Activated CD4-positive, alpha-beta memory T cell treated with anti-CD3 and anti-CD28 coated beads, Interleukin-2, amount 10 ng/mL, durations not matched to agents 7 days and 5 days (primary cell): ENCODE results near the gene SNX25. TPM values are rescaled to one million over a fixed set of nuclear protein-coding genes. Genes with fewer than 3 reads are reported as not detected.
"Not testable (repeated sequence)": the region's sequence is repeated elsewhere in the genome, so short reads cannot be mapped to it uniquely, and the experiment has no call there.

ENCODE experiments used
- CTCF ChIA-PET: fragments of 350-600 bp; sonication (Branson Sonifier 250); formaldehyde crosslinking; loops from one replicate; lab custom pipeline; 2021; ENCODE audit warnings: antibody characterized with exemption, inconsistent platforms; lab: Charles Lee
- POLR2A ChIA-PET: fragments of 350-600 bp; sonication (Branson Sonifier 250); formaldehyde crosslinking; loops from one replicate; lab custom pipeline; 2021; ENCODE audit warnings: antibody characterized with exemption; lab: Charles Lee
- DNase-seq: peaks from one replicate; pipeline ENCODE4 v3.0.0-alpha.2; 2020
- H3K27ac Mint-ChIP-seq: one replicate; pipeline ENCODE4 v1.8.0; 2021; ENCODE audit warnings: mild to moderate bottlenecking, mixed read lengths
- H3K27me3 Mint-ChIP-seq: one replicate; pipeline ENCODE4 v1.8.0; 2021; ENCODE audit warnings: mixed read lengths
- H3K36me3 Mint-ChIP-seq: one replicate; pipeline ENCODE4 v1.8.0; 2021; ENCODE audit warnings: low read depth, mixed read lengths
- H3K4me1 Mint-ChIP-seq: one replicate; pipeline ENCODE4 v1.8.0; 2021; ENCODE audit warnings: mixed read lengths
- H3K4me3 Mint-ChIP-seq: one replicate; pipeline ENCODE4 v1.8.0; 2021; ENCODE audit warnings: mild to moderate bottlenecking, mixed read lengths
- H3K9me3 Mint-ChIP-seq: one replicate; pipeline ENCODE4 v1.8.0; 2021; ENCODE audit warnings: mixed read lengths
- total RNA-seq, 2 experiments: library from RNA; stranded (reverse); gene quantifications; one replicate each; pipeline ENCODE4 v1.2.3, GENCODE V29; 2021

The SNX25 gene
- total RNA-seq, 2 experiments from 2014 or later = 18.0 to 18.5 TPM

DNA sequence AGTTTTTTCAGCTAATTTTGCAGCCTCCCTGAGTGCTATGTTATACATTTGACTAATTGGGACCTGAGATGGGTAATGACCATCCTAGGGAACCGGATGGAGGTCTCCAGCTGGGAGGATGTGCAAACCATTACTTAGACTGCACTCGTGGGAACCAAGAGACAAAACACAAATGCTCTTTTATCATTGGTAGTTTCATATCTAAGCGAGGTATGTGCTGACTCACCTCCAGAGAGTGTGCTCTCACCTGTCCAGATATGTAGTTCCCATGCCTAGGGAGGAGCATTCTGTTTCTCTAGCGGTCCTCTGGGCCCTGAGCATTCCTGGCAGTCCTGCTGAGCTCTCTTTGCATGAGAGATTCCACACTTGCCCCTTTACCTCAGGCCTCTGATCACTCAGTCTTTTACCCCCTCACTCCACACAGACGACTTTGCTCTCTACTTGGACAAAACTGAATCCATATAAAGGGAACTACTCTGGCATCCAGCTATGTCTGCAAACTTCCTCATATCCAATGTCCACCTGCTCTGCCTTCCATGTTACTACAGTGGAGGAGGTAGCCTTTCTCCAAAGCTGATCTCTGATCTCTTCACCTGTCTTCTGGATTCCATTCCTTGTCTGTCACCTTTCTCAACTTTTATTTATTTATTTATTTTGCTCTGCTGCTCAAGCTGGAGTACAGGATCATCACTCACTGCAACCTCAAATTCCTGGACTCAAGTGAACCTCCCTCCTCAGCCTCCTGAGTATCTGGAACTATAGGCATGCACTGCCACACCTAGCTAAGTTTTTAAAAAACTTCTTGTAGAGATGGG is 97.9 kb downstream of the SNX25 start:
- POLR2A ChIA-PET = no interaction called here
- Mint-ChIP-seq H3K9me3 (no peaks in the 10 kb centered on the region), H3K27ac (no peak overlapping the region), H3K36me3 (peaks cover 25% of the 10 kb centered on the region), H3K4me1 (peaks cover 17% of the 10 kb centered on the region), H3K4me3 (no peak overlapping the region), H3K27me3 (no peaks in the 10 kb centered on the region)
- no peak for DNase-seq
- CTCF ChIA-PET = interaction anchor here (0.6 to 1.1 kb wide), 2 partner anchors 123 to 127 kb away, joined by 4 read pairs; no protein-coding TSS in a partner anchor

DNA sequence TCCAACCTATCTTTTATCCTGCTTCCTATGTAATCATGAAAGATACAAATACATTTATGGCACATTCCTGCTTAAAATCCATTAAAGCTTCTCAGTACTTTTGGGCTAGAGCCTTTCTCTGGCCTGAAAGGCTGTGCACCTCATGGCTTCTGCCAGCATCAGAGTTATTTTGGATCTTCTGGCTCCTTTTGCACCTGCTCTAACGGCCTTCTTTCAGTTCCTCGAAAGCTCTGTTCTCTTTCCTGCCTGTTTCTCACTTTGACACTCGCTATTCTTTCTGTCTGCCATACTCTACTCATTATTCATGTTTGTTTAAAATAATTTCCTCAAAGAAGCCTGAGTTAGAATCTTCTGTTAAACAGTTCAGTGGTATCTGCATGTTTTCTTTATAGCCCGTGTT is 100.4 kb downstream of the SNX25 start:
- H3K4me3 Mint-ChIP-seq = no peak overlapping the region
- no peaks in the 10 kb centered on the region for H3K27me3 Mint-ChIP-seq
- H3K4me1 Mint-ChIP-seq = peaks cover 17% of the 10 kb centered on the region
- peaks cover 44% of the 10 kb centered on the region for H3K36me3 Mint-ChIP-seq
- H3K9me3 Mint-ChIP-seq = no peaks in the 10 kb centered on the region
- DNase-seq = no peak
- peak overlapping the region; percentile 10 for H3K27ac Mint-ChIP-seq
- ChIA-PET CTCF (no interaction called here), POLR2A (no interaction called here)

DNA sequence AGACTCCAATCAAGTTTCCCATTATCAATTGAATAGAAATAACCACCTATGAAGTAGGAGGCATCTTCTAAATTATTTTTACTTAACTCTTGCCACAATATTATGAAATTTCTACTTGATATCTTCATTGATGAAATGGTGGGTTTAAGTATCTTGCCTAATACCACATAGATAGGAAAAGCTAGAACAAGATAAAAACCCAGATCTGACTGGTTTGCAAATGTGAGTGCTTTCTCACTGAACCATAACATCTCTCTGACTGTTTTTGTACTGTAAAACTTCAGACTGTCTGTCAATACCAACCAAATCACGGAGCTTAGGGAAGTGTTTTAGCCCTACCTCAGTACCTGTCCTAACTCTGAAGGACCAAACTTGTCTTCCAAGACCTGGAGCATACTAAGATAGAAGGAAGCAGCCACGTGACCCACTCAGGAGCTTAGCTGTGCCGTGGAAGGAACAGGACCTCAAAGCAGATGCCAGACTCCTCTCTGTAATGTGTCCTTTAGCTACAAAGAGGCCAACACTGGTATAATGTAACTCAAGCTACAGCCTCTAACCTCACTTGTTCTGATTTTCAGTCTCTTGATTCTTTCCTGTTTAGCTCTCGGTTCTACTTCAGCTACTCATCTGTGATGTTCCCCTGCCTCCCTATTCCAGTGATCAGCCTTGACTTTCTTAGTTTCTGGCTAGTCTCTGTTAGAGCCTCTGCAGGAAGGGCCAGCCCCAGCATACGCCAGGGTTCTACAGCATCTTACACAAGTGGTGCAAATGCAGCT is 101.9 kb downstream of the SNX25 start:
- Mint-ChIP-seq H3K36me3 (peaks cover 54% of the 10 kb centered on the region), H3K4me1 (peaks cover 18% of the 10 kb centered on the region), H3K9me3 (no peaks in the 10 kb centered on the region), H3K27me3 (no peaks in the 10 kb centered on the region), H3K27ac (no peak overlapping the region), H3K4me3 (no peak overlapping the region)
- CTCF ChIA-PET = no interaction called here
- POLR2A ChIA-PET = no interaction called here
- DNase-seq = no peak

DNA sequence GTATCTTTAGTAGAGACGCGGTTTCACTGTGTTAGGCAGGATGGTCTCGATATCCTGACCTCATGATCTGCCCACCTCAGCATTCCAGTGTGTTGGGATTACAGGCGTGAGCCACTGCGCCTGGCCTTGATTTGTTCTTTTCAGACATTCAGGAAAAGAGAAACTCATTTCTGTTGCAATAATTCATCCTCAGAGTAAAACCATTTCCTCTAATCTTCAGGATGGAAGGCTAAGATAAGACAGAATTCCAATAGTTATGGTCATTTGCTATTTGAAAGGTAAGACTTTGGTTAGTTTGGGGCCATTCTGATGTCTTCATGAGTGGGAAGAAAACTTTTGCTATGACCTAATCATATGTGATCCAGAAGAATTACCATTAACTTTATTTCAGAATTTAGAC is 103.3 kb downstream of the SNX25 start:
- Mint-ChIP-seq H3K4me1 (peaks cover 20% of the 10 kb centered on the region), H3K36me3 (peaks cover 64% of the 10 kb centered on the region), H3K27ac (no peak overlapping the region), H3K4me3 (no peak overlapping the region), H3K9me3 (peaks cover 5% of the 10 kb centered on the region), H3K27me3 (no peaks in the 10 kb centered on the region)
- DNase-seq = no peak
- ChIA-PET CTCF (no interaction called here), POLR2A (no interaction called here)

DNA sequence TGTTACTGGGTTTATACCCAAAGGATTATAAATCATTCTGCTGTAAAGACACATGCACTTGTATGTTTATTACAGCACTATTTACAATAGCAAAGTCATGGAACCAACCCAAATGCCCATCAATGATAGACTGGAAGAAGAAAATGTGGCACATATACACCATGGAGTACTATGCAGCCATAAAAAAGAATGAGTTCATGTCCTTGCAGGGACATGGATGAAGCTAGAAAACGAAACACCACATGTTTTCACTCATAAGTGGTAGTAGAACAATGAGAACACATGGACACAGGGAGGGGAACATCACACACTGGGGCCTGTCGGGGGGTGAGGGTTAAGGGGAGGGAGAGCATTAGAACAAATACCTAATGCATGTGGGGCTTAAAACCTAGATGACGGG is 108.1 kb downstream of the SNX25 start:
- Mint-ChIP-seq H3K36me3 (peaks cover 54% of the 10 kb centered on the region), H3K4me1 (peaks cover 18% of the 10 kb centered on the region)
- H3K4me3 Mint-ChIP-seq, POLR2A ChIA-PET, CTCF ChIA-PET, DNase-seq, H3K27me3 Mint-ChIP-seq, H3K27ac Mint-ChIP-seq, H3K9me3 Mint-ChIP-seq: not testable (repeated sequence)

DNA sequence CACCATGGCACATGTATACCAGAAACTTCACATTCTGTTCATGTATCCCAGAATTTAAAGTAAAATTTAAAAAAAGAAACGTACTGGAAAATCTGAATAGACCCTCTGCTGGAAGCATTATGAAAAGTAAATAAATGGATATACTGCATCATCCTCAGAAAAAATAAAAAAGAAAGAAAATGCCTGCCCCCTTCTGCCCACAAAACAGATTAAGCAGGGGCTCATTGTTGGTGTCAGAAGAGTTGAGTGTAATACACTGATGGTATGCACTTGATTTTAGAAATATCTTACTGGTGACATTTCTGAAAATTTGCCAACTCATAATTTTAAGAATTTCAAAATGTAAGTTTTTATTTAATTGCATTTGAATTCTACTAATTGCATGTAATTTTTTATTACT is 108.5 kb downstream of the SNX25 start:
- H3K4me3 Mint-ChIP-seq = no peak overlapping the region
- H3K27ac Mint-ChIP-seq = no peak overlapping the region
- POLR2A ChIA-PET = no interaction called here
- H3K4me1 Mint-ChIP-seq = peaks cover 18% of the 10 kb centered on the region
- no peaks in the 10 kb centered on the region for H3K27me3 Mint-ChIP-seq
- H3K9me3 Mint-ChIP-seq = peaks cover 5% of the 10 kb centered on the region
- peaks cover 50% of the 10 kb centered on the region for H3K36me3 Mint-ChIP-seq
- CTCF ChIA-PET = no interaction called here
- no peak for DNase-seq

DNA sequence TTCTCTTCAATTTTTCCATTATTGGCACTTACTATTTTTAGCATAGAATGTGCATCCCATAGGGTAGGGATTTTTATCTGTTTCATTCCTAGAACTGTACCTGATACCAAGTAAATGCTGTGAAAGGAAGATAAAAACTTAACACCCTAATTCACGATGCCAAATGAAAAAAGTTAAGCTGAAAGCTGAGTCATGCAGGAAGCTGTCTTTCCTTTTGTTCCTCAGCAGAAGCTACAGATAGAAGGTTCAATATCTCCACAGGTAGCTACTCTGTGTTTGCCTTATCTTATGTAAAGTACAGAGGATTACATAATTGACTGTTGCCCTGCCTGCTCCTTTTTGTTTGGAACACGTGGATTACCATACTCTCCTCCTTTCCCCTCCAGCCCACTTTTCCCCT is 109.3 kb downstream of the SNX25 start:
- CTCF ChIA-PET = interaction anchor here (0.7 kb wide), 1 partner anchor 23 kb away, joined by 3 read pairs; no protein-coding TSS in a partner anchor
- no peak for DNase-seq
- peaks cover 42% of the 10 kb centered on the region for H3K36me3 Mint-ChIP-seq
- no peak overlapping the region for H3K4me3 Mint-ChIP-seq
- peak overlapping the region; percentile 58 for H3K27ac Mint-ChIP-seq
- POLR2A ChIA-PET = interaction anchor here (0.6 kb wide), 1 partner anchor 1417 kb away, joined by 3 read pairs; no protein-coding TSS in a partner anchor
- H3K27me3 Mint-ChIP-seq = no peaks in the 10 kb centered on the region
- peaks cover 18% of the 10 kb centered on the region for H3K4me1 Mint-ChIP-seq
- peaks cover 5% of the 10 kb centered on the region for H3K9me3 Mint-ChIP-seq

DNA sequence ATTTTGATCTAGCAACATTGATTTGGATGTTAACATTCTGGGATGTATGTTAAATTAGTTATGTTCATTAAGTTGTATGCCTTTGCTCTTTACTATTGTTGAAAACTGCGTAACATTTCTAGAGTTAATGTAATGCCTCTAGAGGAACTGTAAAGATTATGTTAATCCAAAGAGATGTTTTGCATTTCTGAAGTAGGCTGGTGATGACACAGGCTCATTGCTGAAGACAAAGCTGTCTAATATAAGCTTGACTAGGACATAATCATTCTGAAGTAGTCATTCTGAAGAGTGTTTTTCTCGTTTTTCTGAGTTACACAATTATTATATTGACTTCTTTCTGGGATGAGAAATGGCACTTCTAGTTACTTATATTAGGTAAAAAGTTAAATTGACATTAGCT is 113.4 kb downstream of the SNX25 start:
- no peaks in the 10 kb centered on the region for H3K9me3 Mint-ChIP-seq
- H3K4me1 Mint-ChIP-seq = peaks cover 11% of the 10 kb centered on the region
- H3K27ac Mint-ChIP-seq = no peak overlapping the region
- no peak overlapping the region for H3K4me3 Mint-ChIP-seq
- POLR2A ChIA-PET = no interaction called here
- no peaks in the 10 kb centered on the region for H3K27me3 Mint-ChIP-seq
- no peak for DNase-seq
- peaks cover 16% of the 10 kb centered on the region for H3K36me3 Mint-ChIP-seq
- CTCF ChIA-PET = no interaction called here

DNA sequence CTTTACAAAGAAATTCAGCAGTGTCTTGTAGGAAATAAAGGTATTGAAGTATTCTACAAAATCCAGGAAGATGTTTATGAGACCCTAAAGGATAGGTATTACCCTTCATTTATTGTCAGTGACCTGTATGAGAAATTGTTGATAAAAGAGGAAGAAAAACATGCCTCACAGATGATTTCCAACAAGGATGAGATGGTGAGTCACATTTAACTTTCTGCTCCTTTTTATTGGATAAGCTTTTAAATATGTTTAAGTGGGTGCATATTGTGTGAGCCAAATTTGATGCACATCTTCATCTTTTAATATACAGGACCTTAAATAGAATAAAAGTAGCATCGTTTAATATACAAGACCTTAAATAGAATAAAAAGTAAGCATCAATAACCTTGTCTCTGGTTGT is 114.2 kb downstream of the SNX25 start:
- H3K9me3 Mint-ChIP-seq = no peaks in the 10 kb centered on the region
- DNase-seq = no peak
- ChIA-PET CTCF (no interaction called here), POLR2A (no interaction called here)
- H3K36me3 Mint-ChIP-seq = peaks cover 21% of the 10 kb centered on the region
- H3K27me3 Mint-ChIP-seq = no peaks in the 10 kb centered on the region
- no peak overlapping the region for H3K4me3 Mint-ChIP-seq
- H3K4me1 Mint-ChIP-seq = peaks cover 6% of the 10 kb centered on the region
- no peak overlapping the region for H3K27ac Mint-ChIP-seq

DNA sequence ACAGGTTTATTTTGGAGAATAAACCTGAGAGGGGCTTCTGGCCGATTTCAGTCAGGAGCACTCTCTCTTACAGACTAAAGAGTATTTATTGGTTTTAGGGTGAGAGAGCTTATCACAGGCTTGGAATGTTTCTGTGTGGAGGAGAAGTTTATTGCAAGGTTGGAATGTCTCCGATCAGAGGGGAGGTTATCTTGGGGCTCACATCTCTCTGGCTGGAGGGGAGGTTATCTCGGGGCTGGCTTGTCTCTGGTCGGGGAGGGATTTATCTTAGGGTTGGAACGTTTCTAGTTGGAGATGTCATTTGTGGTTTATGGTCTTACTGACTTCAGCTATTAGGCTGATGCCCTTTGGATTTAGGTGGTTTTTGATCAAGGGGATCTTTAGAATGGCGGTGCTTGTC is 115.0 kb downstream of the SNX25 start:
- DNase-seq, H3K9me3 Mint-ChIP-seq, CTCF ChIA-PET, H3K27ac Mint-ChIP-seq, H3K4me3 Mint-ChIP-seq, H3K27me3 Mint-ChIP-seq, H3K4me1 Mint-ChIP-seq, POLR2A ChIA-PET: not testable (repeated sequence)
- H3K36me3 Mint-ChIP-seq = peaks cover 25% of the 10 kb centered on the region

DNA sequence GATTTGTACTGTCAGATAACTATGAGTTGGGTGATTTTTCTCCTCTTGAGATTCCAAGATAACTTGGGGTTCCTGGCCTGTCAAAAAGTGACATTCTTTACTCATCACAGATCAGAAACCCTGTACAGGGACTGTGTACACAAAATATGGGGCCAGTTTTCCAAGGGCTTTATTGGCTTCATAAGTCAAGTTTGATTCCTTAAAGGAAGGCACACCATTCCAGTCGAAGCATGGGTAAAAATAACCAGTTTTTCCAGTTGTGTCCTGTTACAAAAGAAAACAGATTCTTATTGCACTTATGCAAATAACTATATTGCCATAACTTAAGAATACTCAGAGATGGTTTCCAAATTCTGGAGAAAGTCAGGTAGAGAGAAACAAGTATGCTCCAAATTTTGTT is 116.3 kb downstream of the SNX25 start:
- CTCF ChIA-PET, H3K27me3 Mint-ChIP-seq, H3K4me1 Mint-ChIP-seq, H3K4me3 Mint-ChIP-seq, H3K9me3 Mint-ChIP-seq, H3K27ac Mint-ChIP-seq, DNase-seq, POLR2A ChIA-PET: not testable (repeated sequence)
- peaks cover 32% of the 10 kb centered on the region for H3K36me3 Mint-ChIP-seq

DNA sequence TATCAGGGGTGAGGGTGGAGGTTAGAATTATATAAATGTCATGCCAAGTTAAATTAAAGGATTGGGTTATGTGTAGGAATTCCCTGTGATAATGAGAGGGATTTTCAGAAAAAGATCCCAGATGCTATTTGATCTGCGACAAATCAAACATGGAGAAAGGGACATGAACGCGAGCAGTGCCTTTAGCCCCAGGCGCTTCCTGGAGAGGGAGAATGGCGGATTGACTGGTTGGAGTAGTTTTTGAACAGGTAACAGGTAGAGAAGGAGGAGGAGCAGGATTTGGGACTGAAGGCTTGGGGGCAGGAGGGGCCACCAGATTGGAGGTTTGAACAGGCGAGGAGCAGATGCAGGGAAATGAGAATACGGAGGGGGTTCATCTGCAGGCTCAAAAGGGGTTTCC is 119.2 kb downstream of the SNX25 start:
- Mint-ChIP-seq H3K9me3 (peaks cover 2% of the 10 kb centered on the region), H3K4me1 (peaks cover 11% of the 10 kb centered on the region), H3K36me3 (peaks cover 29% of the 10 kb centered on the region), H3K27ac (no peak overlapping the region), H3K4me3 (no peak overlapping the region), H3K27me3 (no peaks in the 10 kb centered on the region)
- ChIA-PET CTCF (no interaction called here), POLR2A (no interaction called here)
- no peak for DNase-seq

DNA sequence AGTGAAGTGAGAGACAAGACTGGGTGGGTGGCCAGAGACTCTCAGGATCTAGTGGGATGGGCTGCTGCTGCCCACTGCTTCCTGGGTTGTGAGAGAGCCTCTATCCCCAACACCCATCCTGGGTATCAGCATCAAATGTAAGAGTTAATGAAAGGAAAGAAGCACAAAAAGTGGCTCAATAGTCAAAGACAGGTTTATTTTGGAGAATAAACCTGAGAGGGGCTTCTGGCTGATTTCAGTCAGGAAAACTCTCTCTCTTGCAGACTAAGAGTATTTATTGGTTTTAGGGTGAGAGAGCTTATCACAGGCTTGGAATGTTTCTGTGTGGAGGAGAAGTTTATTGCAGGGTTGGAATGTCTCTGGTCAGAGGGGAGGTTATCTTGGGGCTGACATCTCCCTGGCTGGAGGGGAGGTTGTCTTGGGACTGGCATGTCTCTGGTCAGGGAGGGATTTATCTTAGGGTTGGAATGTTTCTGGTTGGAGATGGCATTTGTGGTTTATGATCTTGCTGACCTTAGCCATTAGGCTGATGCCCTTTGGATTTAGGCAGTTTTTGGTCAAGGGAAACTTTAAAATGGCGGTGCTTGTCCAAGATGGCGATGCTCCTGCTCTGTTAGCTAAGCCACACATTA is 120.6 kb downstream of the SNX25 start:
- peaks cover 11% of the 10 kb centered on the region for H3K4me1 Mint-ChIP-seq
- H3K27ac Mint-ChIP-seq, POLR2A ChIA-PET, H3K27me3 Mint-ChIP-seq, CTCF ChIA-PET, H3K9me3 Mint-ChIP-seq, H3K4me3 Mint-ChIP-seq, DNase-seq: not testable (repeated sequence)
- peaks cover 29% of the 10 kb centered on the region for H3K36me3 Mint-ChIP-seq
